Right lung (tissue), 5 donors: ENCODE results near the gene CAMKV. TPM values are rescaled to one million over a fixed set of nuclear protein-coding genes. Genes with fewer than 3 reads are reported as not detected.
"Not testable (repeated sequence)": the region's sequence is repeated elsewhere in the genome, so short reads cannot be mapped to it uniquely, and the experiment has no call there.

Source experiments
- DNase-seq, 2 donors: peaks; one replicate each; pipeline ENCODE4 v3.0.0-alpha.2; 2013
- polyA plus RNA-seq, 5 donors: library from polyadenylated mRNA; unstranded; fragments of 120-200 nt; gene quantifications; one replicate each; pipeline versions ENCODE4 v1.2.1 to v1.2.3, GENCODE V29; 2013; ENCODE audit warnings: inconsistent platforms in 1 of 5, low replicate concordance in 1 of 5; ENCODE audit not compliant: insufficient read length in 5 of 5, insufficient read depth in 1 of 5

The CAMKV gene
- polyA plus RNA-seq, 5 donors, result 0.06 to 0.09 TPM; not detected in 3

DNA sequence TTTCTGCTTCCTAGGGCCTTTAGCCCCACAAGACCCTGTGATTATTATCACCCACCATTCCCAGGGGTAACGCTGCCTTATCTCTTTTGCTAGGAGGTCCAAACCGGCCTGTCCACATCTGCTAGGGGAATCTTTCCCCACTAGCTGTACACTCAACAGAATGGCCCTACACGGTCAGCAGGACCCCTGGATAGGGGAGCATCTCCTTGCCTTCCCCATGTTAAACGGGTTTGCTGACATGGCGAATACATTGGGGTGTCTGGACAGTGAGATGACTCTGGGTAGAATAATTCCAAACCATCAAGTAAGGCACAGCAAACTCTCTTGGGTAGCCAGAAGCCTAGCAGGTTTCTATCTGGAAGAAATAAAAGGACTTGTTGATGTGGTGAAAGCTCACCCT, 14.0 kb downstream of the CAMKV start:
- no peak for DNase-seq

DNA sequence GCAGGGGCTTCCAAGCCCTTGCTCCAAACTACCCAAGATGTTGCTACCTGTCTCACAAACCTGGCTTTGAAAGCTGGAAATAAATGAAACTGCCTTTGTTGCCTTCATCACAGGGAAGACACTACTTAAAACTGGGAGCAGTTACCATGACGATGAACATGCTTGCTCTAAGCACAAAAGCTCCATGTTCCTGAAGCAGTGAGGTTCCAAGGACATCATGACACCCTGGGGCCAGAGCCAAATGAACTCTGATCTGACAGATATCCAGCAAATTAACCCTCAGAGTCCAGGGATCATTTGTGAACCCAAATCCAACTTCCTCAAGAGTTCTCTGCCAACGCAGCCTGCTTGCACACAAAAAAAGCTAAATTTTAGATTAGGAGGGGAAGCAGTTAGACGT, 24.0 kb downstream of the CAMKV start:
- DNase-seq, result no peak

DNA sequence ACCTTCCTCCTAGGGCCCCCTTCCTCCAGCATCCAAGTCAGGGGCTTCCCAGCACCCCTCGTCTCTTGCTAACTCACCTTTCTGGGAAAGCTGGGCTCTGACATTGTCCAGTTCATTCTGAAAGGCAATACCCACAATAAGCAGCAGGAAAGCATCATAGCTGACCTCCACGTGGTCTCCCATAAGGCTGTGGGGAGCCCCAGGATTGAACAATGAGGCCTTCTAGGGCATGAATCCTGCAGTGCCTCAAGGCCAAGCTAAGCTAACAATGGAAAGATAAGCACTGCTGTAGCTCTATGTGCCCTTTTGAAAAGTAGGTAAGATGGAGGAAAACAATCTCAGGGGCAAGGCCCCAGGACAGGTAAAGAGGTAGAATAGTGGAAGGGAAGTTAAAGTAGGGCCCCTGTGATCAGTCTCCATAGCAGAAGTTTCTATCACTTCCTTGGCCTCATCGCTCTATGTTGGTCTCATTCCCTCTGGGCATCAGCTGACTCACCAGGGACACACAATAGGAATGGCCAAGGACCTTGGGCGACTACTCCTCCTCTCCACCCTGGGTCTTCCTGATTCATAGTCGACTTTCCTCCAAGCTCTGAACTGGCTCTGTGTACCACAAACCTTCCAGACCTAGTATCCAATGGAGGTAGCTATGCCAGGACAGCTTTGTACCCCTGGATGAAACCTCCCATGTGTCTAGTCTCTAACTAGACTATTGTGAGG, 25.1 kb downstream of the CAMKV start:
- no peak for DNase-seq

DNA sequence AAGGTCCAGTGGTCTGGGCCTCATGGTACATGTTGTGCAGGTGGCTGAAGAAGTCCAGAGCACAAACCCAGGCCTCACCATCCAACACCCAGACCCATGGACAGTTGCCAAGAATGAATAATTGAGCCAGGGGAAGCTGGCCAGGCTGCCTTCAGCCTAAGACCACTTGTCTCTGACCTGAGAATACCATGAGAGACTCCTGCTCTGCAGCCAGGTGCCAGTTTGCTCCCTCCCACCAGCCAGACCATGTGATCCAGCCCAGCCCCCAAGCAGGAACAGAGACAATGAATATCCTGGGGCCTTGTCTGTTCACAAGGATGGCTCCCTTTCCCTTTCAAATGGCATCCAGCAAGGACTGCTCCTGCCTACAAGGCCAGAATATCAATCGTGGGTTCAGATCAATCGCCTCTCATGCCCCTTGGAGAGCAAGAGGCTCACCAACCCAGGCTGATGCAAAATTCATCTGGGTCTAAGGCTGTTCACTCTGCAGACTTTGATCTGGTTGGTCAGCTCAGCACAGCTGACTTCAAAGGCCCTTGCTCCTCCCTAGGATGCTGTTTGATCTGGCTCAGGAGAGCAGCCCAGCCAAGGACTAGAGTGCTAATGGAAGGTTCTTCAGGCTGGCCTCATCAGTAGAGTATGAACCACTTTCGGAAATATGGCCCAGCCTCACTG, 26.7 kb downstream of the CAMKV start:
- no peak for DNase-seq

DNA sequence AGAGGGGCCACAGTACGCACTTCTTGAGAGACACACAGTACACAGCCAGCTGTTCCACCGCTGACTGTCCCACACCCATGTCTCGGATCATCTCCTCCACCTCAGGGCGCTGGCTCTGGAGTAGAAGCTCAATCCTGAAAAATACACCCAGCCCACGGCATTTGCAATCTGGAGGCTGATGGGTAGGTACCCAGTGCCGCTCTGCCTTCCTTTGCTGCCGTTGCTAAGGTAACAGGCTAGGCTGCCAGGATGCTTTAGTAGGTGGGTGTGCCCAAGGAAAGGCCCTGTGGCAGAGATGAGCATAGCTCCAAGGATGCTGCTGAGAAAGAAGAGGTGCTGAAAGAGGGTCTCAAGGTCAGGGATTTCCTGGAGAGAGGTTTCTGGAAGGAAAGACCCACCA, 27.9 kb downstream of the CAMKV start:
- no peak for DNase-seq

- no peak for DNase-seq
Observed at GRCh38 chr3:49841126-49841696, 28.5 kb downstream of the CAMKV start.

- DNase-seq, result no peak
Observed at GRCh38 chr3:49840388-49840787, 29.3 kb downstream of the CAMKV start.

DNA sequence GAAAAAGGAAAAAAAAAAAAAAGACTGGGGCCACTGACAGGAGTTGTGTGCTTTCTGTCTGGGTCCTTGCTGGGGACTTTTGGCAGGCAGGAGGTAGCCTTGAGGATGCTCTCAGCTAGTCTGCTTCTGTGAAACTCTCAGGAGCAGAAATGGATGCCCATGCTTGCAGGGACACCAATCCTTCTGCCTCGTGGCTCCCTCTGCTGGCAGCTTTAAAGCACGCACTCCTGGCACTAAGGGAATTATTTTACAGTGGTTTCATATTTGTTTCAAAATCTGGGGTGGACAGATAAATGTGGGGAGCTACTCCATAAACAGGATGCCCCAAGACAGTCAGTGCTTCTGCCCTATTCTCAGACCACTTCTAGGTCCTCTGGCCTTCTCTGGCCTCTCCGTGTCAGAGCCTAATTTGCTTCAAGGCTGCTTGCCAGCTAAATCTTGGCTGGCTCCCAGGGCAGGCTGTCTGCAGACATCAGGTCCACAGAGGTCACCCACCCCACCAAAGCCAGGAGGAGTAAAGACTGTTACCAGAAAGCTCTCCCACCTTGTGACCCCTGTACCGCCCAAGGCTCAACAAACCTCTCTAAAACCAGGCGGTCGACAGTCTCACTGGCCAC, 30.4 kb downstream of the CAMKV start:
- DNase-seq, result peak; percentile 76 to 80

DNA sequence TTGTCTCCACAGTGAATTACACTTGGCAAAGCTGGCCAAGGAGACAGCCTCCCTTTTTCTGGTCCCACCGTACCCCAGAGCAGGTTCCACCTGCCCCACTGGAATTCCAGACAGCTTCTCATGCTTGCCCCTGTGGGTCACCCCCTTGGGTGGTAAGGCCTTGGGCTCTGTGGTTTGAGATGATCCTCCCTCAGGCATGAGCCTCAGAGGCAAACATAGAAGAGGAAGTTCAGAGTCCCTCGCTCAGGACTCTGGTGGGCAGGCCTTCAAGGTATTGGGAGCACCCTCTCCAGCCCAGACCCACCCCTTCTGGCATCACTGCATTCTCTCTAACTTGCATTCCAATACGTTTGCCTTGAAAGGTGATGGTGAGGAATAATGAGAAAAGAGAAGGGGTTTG, 38.4 kb downstream of the CAMKV start:
- DNase-seq, result no peak

DNA sequence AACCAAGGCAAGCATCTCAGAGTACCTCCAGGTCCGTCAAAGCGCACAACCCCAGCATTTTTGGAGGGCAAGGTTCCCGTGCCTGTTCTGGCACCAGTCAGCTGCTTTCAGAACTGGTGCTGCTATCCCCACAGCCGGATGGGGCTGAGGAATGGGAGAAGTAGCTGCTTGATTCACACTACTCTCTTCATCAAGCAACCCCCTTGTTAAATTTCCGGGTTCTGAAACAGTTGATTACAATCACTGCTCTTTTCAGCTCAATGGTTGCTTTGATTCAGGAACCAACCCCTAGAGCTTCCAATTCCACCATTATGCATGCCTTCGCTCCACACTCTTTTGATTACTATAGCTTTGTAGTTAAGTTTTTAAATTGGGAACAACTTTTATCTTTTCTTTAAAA, 43.7 kb downstream of the CAMKV start:
- DNase-seq, result no peak

DNA sequence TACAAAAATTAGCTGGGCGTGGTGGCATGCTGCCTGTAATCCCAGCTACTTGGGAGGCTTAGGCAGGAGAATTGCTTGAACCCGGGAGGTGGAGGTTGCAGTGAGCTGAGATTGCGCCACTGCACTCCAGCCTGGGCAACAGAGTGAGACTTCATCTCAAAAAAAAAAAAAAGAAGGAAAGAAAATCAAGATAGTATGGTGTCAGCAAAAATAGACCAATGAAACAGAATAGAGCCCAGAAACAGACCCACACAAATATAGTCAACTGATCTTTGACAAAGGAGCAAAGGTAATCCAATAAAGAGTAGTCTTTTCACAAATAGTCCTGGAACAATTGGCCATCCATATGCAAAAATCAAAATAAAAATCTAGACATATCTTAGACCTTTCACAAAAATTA, 46.6 kb downstream of the CAMKV start:
- DNase-seq, result not testable (repeated sequence)

- peak; percentile 71 to 73 for DNase-seq
Observed at GRCh38 chr3:49813497-49814174, 56.1 kb downstream of the CAMKV start, which contains the start of gene UBA7. Gene UBA7, minus strand, starts transcription at chr3:49813953. Its CDS starts 166 bp downstream, at chr3:49813787.

DNA sequence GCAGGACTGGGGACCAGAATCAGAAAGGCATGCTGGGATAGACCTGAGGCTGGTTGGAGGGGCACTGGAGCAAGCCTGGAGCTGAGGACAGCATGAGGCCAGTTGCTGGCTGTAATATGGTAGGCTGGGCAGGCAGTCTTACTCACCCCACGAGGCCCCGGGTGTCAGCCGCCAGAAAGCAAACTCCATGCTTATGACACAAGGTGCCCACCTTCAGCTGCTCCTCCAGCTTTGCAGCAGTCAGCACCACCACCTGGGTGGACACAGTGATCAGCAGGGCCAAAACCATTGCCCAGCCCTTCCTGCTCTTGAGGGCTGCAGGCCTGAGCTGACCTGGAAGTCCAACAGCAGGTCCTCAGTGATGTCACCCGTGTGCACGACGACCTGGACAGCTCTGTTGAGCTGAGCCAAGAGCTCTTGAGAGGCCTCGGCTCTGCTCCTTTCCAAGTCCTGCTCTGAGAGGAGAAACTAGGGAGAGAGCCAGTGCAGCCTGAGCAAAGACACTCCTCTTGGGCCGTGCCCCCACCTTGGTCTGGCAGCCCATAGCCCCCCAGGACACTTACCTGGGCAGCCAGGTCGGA, 56.7 kb downstream of the CAMKV start:
- no peak for DNase-seq

Other genes with a start within 250 kb of the CAMKV start
- 100 to 1,000 TPM in 1 of 5 donors, 10 to 100 TPM in 4; 87.1 to 116 (median 90.4) TPM for gene APEH, start 195.6 kb downstream of the CAMKV start, polyA plus RNA-seq
- 10 to 100 TPM; 21.3 to 54.2 (median 40.5) TPM for gene MST1, start 180.4 kb downstream of the CAMKV start, polyA plus RNA-seq
- 10 to 100 TPM; 25.9 to 33.5 (median 27.4) TPM for gene RNF123, start 180.3 kb downstream of the CAMKV start, polyA plus RNA-seq
- 1 to 10 TPM in 4 of 5 donors, under 1 TPM in 1; 0.66 to 2.6 (median 1.9) TPM for gene AMIGO3, start 150.2 kb downstream of the CAMKV start, polyA plus RNA-seq
- gene GMPPB, start 146.0 kb downstream of the CAMKV start, polyA plus RNA-seq, result 10 to 100 TPM in 4 of 5 donors, 1 to 10 TPM in 1; 9.2 to 21.5 (median 12.3) TPM
- gene IP6K1, start 83.4 kb downstream of the CAMKV start, polyA plus RNA-seq, result 10 to 100 TPM; 37.1 to 50.3 (median 44.5) TPM
- gene CDHR4, start 70.0 kb downstream of the CAMKV start, polyA plus RNA-seq, result 1 to 10 TPM in 4 of 5 donors, under 1 TPM in 1; 0.73 to 5.8 (median 4.5) TPM
- 10 to 100 TPM; 10.6 to 25.0 (median 15.6) TPM for gene INKA1, start 66.6 kb downstream of the CAMKV start, polyA plus RNA-seq
- gene UBA7, start 56.0 kb downstream of the CAMKV start, polyA plus RNA-seq, result 10 to 100 TPM; 62.5 to 90.7 (median 78.2) TPM
- gene TRAIP, start 13.3 kb downstream of the CAMKV start, polyA plus RNA-seq, result 10 to 100 TPM in 3 of 5 donors, 1 to 10 TPM in 2; 9.8 to 16.0 (median 12.6) TPM
- 1 to 10 TPM; 4.0 to 9.2 (median 7.0) TPM for gene MST1R, start 34.0 kb upstream of the CAMKV start, polyA plus RNA-seq
- gene MON1A, start 59.9 kb upstream of the CAMKV start, polyA plus RNA-seq, result 10 to 100 TPM in 4 of 5 donors, 1 to 10 TPM in 1; 9.5 to 17.8 (median 12.0) TPM
- gene RBM6, start 70.2 kb upstream of the CAMKV start, polyA plus RNA-seq, result 100 to 1,000 TPM; 158 to 206 (median 176) TPM
- 100 to 1,000 TPM; 347 to 542 (median 418) TPM for gene RBM5, start 219.0 kb upstream of the CAMKV start, polyA plus RNA-seq